A549 (cell line): ENCODE results near the gene MAOB.

Experiments used
- RFX5 ChIP-seq: fragments of 450-650 bp; IDR thresholded peaks from 2 replicates; pipeline ENCODE4 v1.7.1; 2014; ENCODE audit warnings: antibody characterized with exemption, mild to moderate bottlenecking, moderate library complexity
- TP53 ChIP-seq: fragments of 250-450 bp; sonication (Bioruptor Pico); IDR thresholded peaks from 2 replicates; pipeline ENCODE4 v1.5.0; 2021; ENCODE audit warnings: mild to moderate bottlenecking, moderate library complexity
- ZNF302 ChIP-seq: fragments of 250-450 bp; sonication (Bioruptor Pico); IDR thresholded peaks from 2 replicates; pipeline ENCODE4 v1.9.0; 2021; ENCODE audit warnings: inconsistent platforms, mild to moderate bottlenecking, moderate library complexity
- TF ChIP-seq, protein P1 (sequence below): fragments of 250-450 bp; sonication (Bioruptor Pico); IDR thresholded peaks from 2 replicates; pipeline ENCODE4 v1.5.0; 2021; ENCODE audit warnings: mild to moderate bottlenecking, moderate library complexity, borderline replicate concordance
- TF ChIP-seq, protein P2 (sequence below): fragments of >200 bp; sonication (Bioruptor Twin); formaldehyde crosslinking; IDR thresholded peaks from 3 replicates; pipeline ENCODE4 v1.5.1; 2016

GRCh38 chrX:43717161-43717560 is 165.1 kb downstream of the MAOB start:
- TF ChIP-seq RFX5 (no peak), ZNF302 (CRISPR knock-in tag) (no peak), TP53 (CRISPR knock-in tag) (no peak)
- TF ChIP-seq, protein P1, sequence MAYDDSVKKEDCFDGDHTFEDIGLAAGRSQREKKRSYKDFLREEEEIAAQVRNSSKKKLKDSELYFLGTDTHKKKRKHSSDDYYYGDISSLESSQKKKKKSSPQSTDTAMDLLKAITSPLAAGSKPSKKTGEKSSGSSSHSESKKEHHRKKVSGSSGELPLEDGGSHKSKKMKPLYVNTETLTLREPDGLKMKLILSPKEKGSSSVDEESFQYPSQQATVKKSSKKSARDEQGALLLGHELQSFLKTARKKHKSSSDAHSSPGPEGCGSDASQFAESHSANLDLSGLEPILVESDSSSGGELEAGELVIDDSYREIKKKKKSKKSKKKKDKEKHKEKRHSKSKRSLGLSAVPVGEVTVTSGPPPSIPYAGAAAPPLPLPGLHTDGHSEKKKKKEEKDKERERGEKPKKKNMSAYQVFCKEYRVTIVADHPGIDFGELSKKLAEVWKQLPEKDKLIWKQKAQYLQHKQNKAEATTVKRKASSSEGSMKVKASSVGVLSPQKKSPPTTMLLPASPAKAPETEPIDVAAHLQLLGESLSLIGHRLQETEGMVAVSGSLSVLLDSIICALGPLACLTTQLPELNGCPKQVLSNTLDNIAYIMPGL (CRISPR knock-in tag) = no peak
- TF ChIP-seq, protein P2, sequence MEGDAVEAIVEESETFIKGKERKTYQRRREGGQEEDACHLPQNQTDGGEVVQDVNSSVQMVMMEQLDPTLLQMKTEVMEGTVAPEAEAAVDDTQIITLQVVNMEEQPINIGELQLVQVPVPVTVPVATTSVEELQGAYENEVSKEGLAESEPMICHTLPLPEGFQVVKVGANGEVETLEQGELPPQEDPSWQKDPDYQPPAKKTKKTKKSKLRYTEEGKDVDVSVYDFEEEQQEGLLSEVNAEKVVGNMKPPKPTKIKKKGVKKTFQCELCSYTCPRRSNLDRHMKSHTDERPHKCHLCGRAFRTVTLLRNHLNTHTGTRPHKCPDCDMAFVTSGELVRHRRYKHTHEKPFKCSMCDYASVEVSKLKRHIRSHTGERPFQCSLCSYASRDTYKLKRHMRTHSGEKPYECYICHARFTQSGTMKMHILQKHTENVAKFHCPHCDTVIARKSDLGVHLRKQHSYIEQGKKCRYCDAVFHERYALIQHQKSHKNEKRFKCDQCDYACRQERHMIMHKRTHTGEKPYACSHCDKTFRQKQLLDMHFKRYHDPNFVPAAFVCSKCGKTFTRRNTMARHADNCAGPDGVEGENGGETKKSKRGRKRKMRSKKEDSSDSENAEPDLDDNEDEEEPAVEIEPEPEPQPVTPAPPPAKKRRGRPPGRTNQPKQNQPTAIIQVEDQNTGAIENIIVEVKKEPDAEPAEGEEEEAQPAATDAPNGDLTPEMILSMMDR = no peak
